Stomach (tissue), 4 donors: Measurements from ENCODE around the gene PPDPF.

Experiments used
- EP300 ChIP-seq: sonication (generic); formaldehyde crosslinking; IDR thresholded peaks from one replicate; pipeline ENCODE4 v1.6.1; 2017; ENCODE audit warnings: antibody characterized with exemption
- POLR2A ChIP-seq, 4 donors: fragments of 450-650 bp; IDR thresholded peaks; one replicate each; pipeline ENCODE4 v1.6.1; 2016; ENCODE audit warnings: antibody characterized with exemption in 4 of 4, control low read depth in 2 of 4, mild to moderate bottlenecking in 1 of 4, moderate library complexity in 1 of 4
- POLR2AphosphoS5 ChIP-seq, 3 donors: sonication (generic); formaldehyde crosslinking; IDR thresholded peaks; one replicate each; pipeline ENCODE4 v1.6.1; 2016; ENCODE audit warnings: antibody characterized with exemption in 3 of 3
- TF ChIP-seq, protein P1 (sequence below), 7 experiments: fragments of 450-650 bp in 4 of 7; fragments of 200-600 bp in 3 of 7; sonication (generic) in 3 of 7; IDR thresholded peaks; one replicate each; pipeline ENCODE4 v1.5.1; 2016 to 2019; ENCODE audit warnings: antibody characterized with exemption in 7 of 7, control low read depth in 2 of 7, mild to moderate bottlenecking in 1 of 7

DNA sequence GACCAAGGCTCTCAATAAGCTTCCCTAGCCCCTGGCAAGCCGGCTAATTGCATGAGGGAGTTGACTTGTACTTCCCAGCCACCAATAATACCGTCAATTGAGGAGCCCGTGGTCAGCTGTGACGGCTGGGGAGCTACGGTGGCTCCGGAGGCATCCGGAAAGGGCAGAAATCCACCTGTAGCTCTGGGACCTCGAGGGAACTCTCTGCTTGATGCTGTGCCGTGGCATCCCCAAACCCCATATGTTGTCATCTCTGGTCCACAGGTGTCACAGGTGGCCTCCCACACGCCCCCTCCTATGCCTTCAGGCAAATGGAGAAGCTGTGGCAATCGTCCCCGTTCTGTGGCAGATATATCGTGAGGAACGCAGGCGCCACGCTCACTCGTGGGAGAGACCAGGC lies 42.6 kb upstream of the PPDPF start:
- TF ChIP-seq POLR2AphosphoS5 (IDR thresholded peaks at IDR 0.05) (no peak), POLR2A (IDR thresholded peaks at IDR 0.05) (no peak), EP300 (no peak)
- TF ChIP-seq, protein P1, sequence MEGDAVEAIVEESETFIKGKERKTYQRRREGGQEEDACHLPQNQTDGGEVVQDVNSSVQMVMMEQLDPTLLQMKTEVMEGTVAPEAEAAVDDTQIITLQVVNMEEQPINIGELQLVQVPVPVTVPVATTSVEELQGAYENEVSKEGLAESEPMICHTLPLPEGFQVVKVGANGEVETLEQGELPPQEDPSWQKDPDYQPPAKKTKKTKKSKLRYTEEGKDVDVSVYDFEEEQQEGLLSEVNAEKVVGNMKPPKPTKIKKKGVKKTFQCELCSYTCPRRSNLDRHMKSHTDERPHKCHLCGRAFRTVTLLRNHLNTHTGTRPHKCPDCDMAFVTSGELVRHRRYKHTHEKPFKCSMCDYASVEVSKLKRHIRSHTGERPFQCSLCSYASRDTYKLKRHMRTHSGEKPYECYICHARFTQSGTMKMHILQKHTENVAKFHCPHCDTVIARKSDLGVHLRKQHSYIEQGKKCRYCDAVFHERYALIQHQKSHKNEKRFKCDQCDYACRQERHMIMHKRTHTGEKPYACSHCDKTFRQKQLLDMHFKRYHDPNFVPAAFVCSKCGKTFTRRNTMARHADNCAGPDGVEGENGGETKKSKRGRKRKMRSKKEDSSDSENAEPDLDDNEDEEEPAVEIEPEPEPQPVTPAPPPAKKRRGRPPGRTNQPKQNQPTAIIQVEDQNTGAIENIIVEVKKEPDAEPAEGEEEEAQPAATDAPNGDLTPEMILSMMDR (IDR thresholded peaks at IDR 0.05): no peak
